ENCODE measurements around the gene LIX1L. TPM values are rescaled to one million over a fixed set of nuclear protein-coding genes. Genes with fewer than 3 reads are reported as not detected.
A peak's percentile ranks its signal among the peaks of the same experiment; 100 is the strongest.

LIX1L gene
- polyA plus RNA-seq, 4 donors, result 25.3 to 31.2 (median 29.2) TPM

DNA sequence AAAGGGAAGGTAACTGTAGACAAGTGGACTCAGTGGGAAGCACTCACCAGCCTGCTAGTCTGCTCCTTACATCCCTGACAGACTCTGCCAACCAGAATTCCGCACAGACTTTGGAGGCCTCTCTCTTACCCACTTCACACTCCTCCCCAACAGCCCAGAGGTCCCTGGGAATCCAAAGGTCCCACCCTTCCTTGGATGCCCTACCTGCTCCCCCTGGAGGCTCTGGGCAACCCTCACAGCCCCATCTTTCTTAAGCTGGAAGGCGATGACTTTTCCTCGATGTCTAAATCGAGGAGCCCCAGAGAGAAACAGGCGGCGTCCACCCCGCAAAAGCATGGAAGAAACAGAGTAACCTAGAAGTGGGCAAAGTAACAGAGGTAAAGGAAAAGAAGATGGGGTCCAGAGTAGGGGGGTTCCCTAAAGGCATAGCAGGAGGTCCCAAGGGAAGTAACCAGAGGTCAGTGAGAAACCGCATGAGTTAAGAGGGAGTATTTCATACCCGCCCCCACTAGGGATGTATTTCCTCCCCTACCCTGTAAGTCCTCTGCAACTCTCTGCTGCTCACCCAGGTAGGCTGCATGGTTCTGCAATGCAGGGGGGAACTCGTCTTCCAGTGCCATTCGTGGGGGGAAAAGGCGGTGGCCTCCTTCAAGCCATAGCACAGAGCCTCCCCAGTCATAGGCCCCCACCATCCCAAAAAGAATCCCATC, 56.4 kb downstream of the LIX1L start:
- DNase-seq (ENCODE audit: low read depth in 4 of 4, low spot score in 3 of 4), result no peak

GRCh38 chr1:145898756-145899155, 59.1 kb downstream of the LIX1L start:
- DNase-seq (ENCODE audit: low read depth in 4 of 4, low spot score in 3 of 4), result no peak

DNA sequence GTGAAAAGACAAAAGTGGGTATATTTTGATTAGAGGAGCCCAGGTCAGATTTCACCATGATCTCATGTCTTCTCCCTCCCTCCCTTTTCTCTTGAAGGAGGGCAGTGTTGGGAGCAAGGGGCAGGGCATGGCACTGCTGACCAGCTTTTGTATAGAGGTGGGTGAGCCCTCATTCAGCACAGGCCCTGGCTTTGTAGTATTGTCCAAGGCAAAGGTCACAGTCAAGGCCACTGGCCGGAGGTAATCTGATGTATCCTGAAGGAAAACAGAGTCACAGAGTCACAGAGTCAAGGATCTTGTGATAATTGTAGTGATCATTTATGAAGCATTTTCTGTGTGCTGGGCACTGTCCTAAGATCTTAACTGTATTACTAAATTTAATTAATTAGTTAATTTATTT, 59.8 kb downstream of the LIX1L start:
- DNase-seq (ENCODE audit: low read depth in 4 of 4, low spot score in 3 of 4), result no peak

DNA sequence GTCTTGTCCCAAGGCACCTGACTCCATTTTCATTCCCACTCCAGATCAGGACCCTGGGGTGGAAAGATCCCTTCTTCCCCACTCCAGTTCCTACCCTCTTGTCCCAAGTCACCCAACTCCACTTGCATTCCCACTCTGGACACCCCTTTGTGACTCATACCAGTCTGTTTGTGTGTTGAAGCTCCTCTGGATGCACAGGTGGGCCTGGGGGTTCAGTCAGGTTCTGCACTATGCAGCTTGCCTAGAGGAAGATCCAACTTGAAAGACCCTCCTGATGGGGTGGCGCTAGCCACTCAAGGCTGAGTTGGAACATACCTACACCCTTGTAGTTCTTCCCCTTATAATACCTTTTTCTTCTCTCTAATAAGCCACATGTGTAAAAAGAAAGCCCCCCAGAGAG, 62.3 kb downstream of the LIX1L start:
- DNase-seq (ENCODE audit: low read depth in 4 of 4, low spot score in 3 of 4), result no peak

GRCh38 chr1:145893306-145894055, 64.3 kb downstream of the LIX1L start:
- no peak for DNase-seq (ENCODE audit: low read depth in 4 of 4, low spot score in 3 of 4)

DNA sequence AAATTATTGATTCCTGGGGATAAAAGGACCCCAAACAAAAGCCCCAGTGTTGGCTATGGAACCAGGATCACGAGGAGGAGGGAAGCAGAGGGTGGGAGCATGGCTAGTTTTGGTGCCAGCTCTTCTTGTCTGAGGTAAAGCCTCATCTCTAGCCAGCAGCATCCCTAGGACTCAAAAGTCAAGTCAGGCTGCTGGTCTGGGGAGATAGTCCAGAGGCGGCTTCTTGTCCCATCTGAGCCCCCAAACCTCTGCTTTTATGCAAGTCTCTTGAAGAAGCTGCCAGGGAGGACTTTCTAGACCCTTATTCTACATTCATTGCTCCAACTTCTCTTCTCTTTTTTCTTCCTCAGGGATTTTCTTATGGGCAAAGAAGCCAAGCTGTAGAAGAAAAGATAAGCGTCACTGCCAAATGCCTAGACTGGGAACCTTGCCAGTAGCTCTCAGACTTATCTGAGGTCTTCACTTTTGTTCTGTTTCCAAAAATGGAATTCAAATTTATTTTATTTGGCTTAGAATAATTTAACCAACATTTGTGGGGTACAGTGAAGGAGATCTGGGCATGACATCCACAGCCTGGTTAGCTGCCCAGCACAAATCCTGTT, 65.2 kb downstream of the LIX1L start:
- no peak for DNase-seq (ENCODE audit: low read depth in 4 of 4, low spot score in 3 of 4)

- peak; percentile 84 to 93 (median 90) for DNase-seq (ENCODE audit: low read depth in 4 of 4, low spot score in 3 of 4)
Measured at GRCh38 chr1:145891587-145892485, 66.0 kb downstream of the LIX1L start.

DNA sequence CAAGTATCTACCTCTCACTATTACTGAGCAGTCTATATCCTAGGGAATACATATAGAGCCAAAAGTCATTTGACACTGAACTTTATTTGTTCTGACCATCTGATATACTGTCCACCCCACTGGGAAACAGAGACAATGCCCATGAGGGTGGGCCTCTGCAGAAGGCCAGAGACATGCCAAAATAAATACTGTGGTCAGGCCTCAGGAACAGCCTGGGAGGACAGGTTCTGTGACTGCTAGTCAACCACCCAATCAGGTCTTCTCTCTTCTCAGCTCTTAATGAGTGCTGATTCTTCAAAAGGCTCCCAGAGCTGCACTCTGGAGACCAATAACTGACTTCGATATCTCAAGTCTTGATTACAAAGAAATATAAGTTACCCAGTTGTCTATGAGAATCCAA, 66.7 kb downstream of the LIX1L start:
- DNase-seq (ENCODE audit: low read depth in 4 of 4, low spot score in 3 of 4), result no peak

- no peak for DNase-seq (ENCODE audit: low read depth in 4 of 4, low spot score in 3 of 4)
Measured at GRCh38 chr1:145889722-145890121, 68.1 kb downstream of the LIX1L start.

DNA sequence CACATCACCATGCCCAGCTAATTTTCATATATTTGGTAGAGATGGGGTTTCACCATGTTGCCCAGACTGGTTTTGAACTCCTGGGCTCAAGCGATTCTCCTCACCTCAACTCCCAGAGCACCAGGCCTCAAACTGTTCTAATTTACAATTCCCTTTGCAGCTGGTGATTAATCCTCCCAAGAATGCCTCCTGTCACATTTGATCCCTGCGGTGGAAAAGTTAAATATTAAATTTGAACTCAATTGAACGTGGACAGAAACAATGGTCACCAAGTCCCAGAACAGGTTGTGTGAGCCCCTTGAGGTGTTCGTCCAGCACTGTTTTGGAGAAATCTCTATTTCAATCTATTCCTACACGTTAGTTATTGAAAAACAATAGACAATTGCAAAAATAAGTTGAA, 70.2 kb downstream of the LIX1L start:
- no peak for DNase-seq (ENCODE audit: low read depth in 4 of 4, low spot score in 3 of 4)

DNA sequence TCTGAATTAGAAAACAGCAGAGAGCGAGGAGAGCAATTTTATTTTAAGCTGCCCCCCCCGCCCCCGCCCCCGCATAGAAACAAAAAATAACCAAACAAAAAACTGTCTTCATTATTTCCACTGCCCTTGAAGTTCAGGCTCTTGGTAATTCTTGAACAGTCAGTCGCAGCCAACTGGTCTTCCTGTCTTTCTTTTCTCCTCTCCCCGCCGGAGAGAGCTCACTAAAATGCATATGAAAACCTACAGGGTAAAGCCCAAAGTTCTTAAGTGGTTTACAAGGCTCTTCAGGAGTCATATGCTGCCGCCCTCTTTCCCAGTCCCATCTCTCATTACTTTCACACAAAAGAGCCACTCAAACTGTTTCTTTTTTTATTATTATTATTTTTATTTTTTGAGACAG, 71.0 kb downstream of the LIX1L start:
- no peak for DNase-seq (ENCODE audit: low read depth in 4 of 4, low spot score in 3 of 4)

DNA sequence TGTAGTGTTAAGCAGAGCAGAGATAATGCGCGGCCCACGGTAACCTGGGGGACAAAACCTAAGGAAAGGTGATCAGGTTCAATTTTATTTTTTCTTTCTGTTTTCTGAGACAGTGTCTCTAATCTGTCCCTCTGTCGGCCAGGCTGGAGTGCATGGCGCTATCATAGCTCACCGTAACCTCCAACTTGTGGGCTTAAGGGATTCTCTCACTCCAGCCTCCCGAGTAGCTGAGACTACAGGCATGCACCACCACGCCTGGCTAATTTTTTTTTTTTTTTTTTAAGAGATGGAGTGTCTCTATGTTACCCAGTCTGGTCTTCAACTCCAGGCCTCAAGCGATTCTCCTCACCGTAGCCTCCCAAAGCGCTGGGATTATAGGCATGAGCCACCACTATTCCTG, 71.4 kb downstream of the LIX1L start:
- DNase-seq (ENCODE audit: low read depth in 4 of 4, low spot score in 3 of 4), result no peak

DNA sequence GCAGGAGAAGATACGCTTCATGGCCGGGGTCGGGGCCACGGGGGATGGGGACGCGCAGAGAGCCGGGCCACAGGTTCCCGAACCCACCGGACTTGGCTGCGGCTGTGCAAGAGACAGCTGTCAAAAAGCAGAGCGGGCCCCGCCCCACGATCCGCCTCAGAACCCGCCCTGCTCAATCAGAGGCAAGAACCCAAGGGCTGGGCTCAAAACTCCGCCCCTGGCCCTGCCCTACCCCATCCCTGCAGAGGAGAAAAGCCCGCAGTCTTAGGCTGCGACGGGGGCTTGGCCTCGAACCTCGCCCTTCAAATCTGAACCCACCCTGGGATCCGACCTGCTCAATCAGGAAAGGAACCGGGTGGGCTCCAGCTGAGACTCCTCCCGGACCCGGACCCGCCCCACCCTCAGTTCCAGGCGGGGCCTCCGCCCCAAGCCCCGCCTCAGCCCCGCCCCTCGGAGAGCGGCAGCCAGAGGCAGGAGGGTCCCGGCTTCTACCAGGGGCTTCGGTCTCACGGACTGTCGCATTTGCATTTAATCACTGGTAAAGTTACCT, 72.0 kb downstream of the LIX1L start, which contains the start of gene ANKRD35:
TSS of gene ANKRD35 (minus strand) at position 129 of the 550 bp plus-strand sequence. CDS start at position 21, 108 bp downstream.
- no peak for DNase-seq (ENCODE audit: low read depth in 4 of 4, low spot score in 3 of 4)

GRCh38 chr1:145884675-145885074, 73.1 kb downstream of the LIX1L start:
- no peak for DNase-seq (ENCODE audit: low read depth in 4 of 4, low spot score in 3 of 4)

Other genes starting within 250 kb of the LIX1L start
- under 1 TPM; 0.69 to 0.84 (median 0.78) TPM for gene CD160, start 238.5 kb downstream of the LIX1L start, polyA plus RNA-seq (ENCODE audit: insufficient read length in 4 of 4)
- 10 to 100 TPM; 12.6 to 18.0 (median 16.9) TPM for gene RNF115, start 133.9 kb downstream of the LIX1L start, polyA plus RNA-seq (ENCODE audit: insufficient read length in 4 of 4)
- 10 to 100 TPM; 34.8 to 36.1 (median 35.1) TPM for gene POLR3C, start 133.8 kb downstream of the LIX1L start, polyA plus RNA-seq (ENCODE audit: insufficient read length in 4 of 4)
- 1 to 10 TPM; 6.1 to 7.3 (median 6.8) TPM for gene NUDT17, start 112.4 kb downstream of the LIX1L start, polyA plus RNA-seq (ENCODE audit: insufficient read length in 4 of 4)
- 10 to 100 TPM; 52.9 to 56.8 (median 54.7) TPM for gene PIAS3, start 98.9 kb downstream of the LIX1L start, polyA plus RNA-seq (ENCODE audit: insufficient read length in 4 of 4)
- 1 to 10 TPM; 1.6 to 2.8 (median 2.1) TPM for gene ANKRD35, start 72.2 kb downstream of the LIX1L start, polyA plus RNA-seq (ENCODE audit: insufficient read length in 4 of 4)
- gene ITGA10, start 48.0 kb downstream of the LIX1L start, polyA plus RNA-seq (ENCODE audit: insufficient read length in 4 of 4), result under 1 TPM; 0.80 to 0.91 (median 0.82) TPM
- 10 to 100 TPM; 52.7 to 64.8 (median 63.1) TPM for gene PEX11B, start 39.3 kb downstream of the LIX1L start, polyA plus RNA-seq (ENCODE audit: insufficient read length in 4 of 4)
- 100 to 1,000 TPM; 191 to 214 (median 201) TPM for gene RBM8A, start 30.5 kb downstream of the LIX1L start, polyA plus RNA-seq (ENCODE audit: insufficient read length in 4 of 4)
- gene ANKRD34A, start 6.6 kb upstream of the LIX1L start, polyA plus RNA-seq (ENCODE audit: insufficient read length in 4 of 4), result under 1 TPM; 0.54 to 0.76 (median 0.71) TPM
- 10 to 100 TPM; 33.7 to 40.0 (median 36.1) TPM for gene POLR3GL, start 6.7 kb upstream of the LIX1L start, polyA plus RNA-seq (ENCODE audit: insufficient read length in 4 of 4)
- 100 to 1,000 TPM; 423 to 571 (median 523) TPM for gene TXNIP, start 38.6 kb upstream of the LIX1L start, polyA plus RNA-seq (ENCODE audit: insufficient read length in 4 of 4)
- under 1 TPM in 2 of 4 donors, not detected in 2; 0.13 TPM for gene HJV, start 63.7 kb upstream of the LIX1L start, polyA plus RNA-seq (ENCODE audit: insufficient read length in 4 of 4)
- gene NBPF10, start 186.8 kb upstream of the LIX1L start, polyA plus RNA-seq (ENCODE audit: insufficient read length in 4 of 4), result 1 to 10 TPM; 2.1 to 3.4 (median 2.9) TPM

All from right renal pelvis (tissue), 4 donors.